GM23248 (cell line): Measurements from ENCODE around the gene GCG. TPM values are rescaled to one million over a fixed set of nuclear protein-coding genes. Genes with fewer than 3 reads are reported as not detected.

Experiments used
- DNase-seq: peaks from one replicate; pipeline ENCODE4 v3.0.0-alpha.2; 2015
- H2AFZ ChIP-seq: fragments of 200-600 bp; sonication (generic); 2 replicates; pipeline ENCODE4 v1.6.1; 2016; ENCODE audit warnings: antibody characterized with exemption
- H3F3A ChIP-seq: fragments of 200-600 bp; sonication (generic); 2 replicates; pipeline ENCODE4 v1.6.1; 2016; ENCODE audit warnings: mild to moderate bottlenecking, antibody characterized with exemption, mixed run types; ENCODE audit not compliant: insufficient read depth
- H3K27ac ChIP-seq: fragments of 200-600 bp; sonication (generic); 2 replicates; pipeline ENCODE4 v1.5.1; 2016; ENCODE audit warnings: mild to moderate bottlenecking
- H3K27me3 ChIP-seq: fragments of 200-600 bp; sonication (generic); replicated peaks from 2 replicates; pipeline ENCODE4 v1.6.1; 2016; ENCODE audit warnings: mild to moderate bottlenecking; ENCODE audit not compliant: insufficient read depth
- H3K36me3 ChIP-seq: fragments of 200-600 bp; sonication (generic); 2 replicates; pipeline ENCODE4 v1.6.1; 2016; ENCODE audit warnings: low read depth, mild to moderate bottlenecking
- H3K4me1 ChIP-seq: fragments of 200-600 bp; sonication (generic); 2 replicates; pipeline ENCODE4 v1.6.1; 2016; ENCODE audit warnings: mild to moderate bottlenecking; ENCODE audit not compliant: insufficient read depth
- H3K4me2 ChIP-seq: fragments of 200-600 bp; sonication (generic); one replicate; pipeline ENCODE4 v1.6.1; 2016; ENCODE audit warnings: mild to moderate bottlenecking; ENCODE audit not compliant: unreplicated experiment
- H3K4me3 ChIP-seq: fragments of 200-600 bp; sonication (generic); 2 replicates; pipeline ENCODE4 v1.5.1; 2016; ENCODE audit warnings: mild to moderate bottlenecking
- H3K79me2 ChIP-seq: fragments of 200-600 bp; sonication (generic); 2 replicates; pipeline ENCODE4 v1.6.1; 2016; ENCODE audit warnings: mild to moderate bottlenecking; ENCODE audit not compliant: insufficient read depth
- H3K9ac ChIP-seq: fragments of 200-600 bp; sonication (generic); 2 replicates; pipeline ENCODE4 v1.6.1; 2016; ENCODE audit warnings: mild to moderate bottlenecking
- H3K9me2 ChIP-seq: fragments of 200-600 bp; sonication (generic); 2 replicates; pipeline ENCODE4 v1.6.1; 2016; ENCODE audit warnings: mixed run types, mild to moderate bottlenecking, moderate library complexity; ENCODE audit not compliant: insufficient read depth
- H3K9me3 ChIP-seq: fragments of 200-600 bp; sonication (generic); one replicate; pipeline ENCODE4 v1.6.1; 2017; ENCODE audit warnings: low read depth
- H4K20me1 ChIP-seq: fragments of 200-600 bp; sonication (generic); 2 replicates; pipeline ENCODE4 v1.6.0; 2016; ENCODE audit not compliant: insufficient read depth
- EZH2 ChIP-seq: fragments of 200-600 bp; sonication (generic); IDR thresholded peaks from 2 replicates; pipeline ENCODE4 v1.6.1; 2018; ENCODE audit warnings: antibody characterized with exemption, mild to moderate bottlenecking; ENCODE audit not compliant: insufficient read depth, poor library complexity, severe bottlenecking
- EZH2phosphoT487 ChIP-seq: fragments of 200-600 bp; sonication (generic); IDR thresholded peaks from 2 replicates; pipeline ENCODE4 v1.6.1; 2018; ENCODE audit warnings: antibody characterized with exemption, moderate library complexity, mild to moderate bottlenecking, low read depth; ENCODE audit not compliant: insufficient read depth
- WGBS, 2 experiments: methylation state at CpG; one replicate each; pipeline ENCODE4 v1.1.6; 2015 to 2017; ENCODE audit warnings: low lambda C conversion rate in 2 of 2, low coverage in 1 of 2; ENCODE audit errors: missing lambda C conversion rate in 2 of 2; 5-methylcytosine and 5-hydroxymethylcytosine counted together
- in situ Hi-C: fragments of 300-500 bp; cut with MboI; formaldehyde crosslinking; loops from 2 replicates; pipeline ENCODE4 v1.15.0; 2020
- polyA plus RNA-seq: library from polyadenylated mRNA; unstranded; fragments of >200 nt; fragmentation: Nextera tagmentation; extraction: Ambion mirVana; gene quantifications from 2 replicates; pipeline ENCODE4 v1.2.1, GENCODE V29; 2016
- total RNA-seq: library from RNA; depleted of rRNA; stranded (reverse); fragments of >200 nt; shearing (Covaris generic); gene quantifications from 2 replicates; pipeline ENCODE4 v1.2.3, GENCODE V29; 2014

Gene GCG
- total and polyA plus RNA-seq, 2 experiments from 2014 or later: not detected

- Histone ChIP-seq H3K79me2 (no peaks in the 10 kb centered on the region), H3K4me1 (peaks cover 16% of the 10 kb centered on the region), H3K9me2 (no peaks in the 10 kb centered on the region), H3K4me3 (no peak overlapping the region), H4K20me1 (no peaks in the 10 kb centered on the region), H3K27me3 (no peaks in the 10 kb centered on the region), H3K9ac (no peak overlapping the region), H2AFZ (no peak overlapping the region), H3K9me3 (no peaks in the 10 kb centered on the region), H3F3A (peaks cover 8% of the 10 kb centered on the region), H3K36me3 (no peaks in the 10 kb centered on the region), H3K27ac (no peak overlapping the region), H3K4me2 (no peak overlapping the region)
- in situ Hi-C loops: loop anchor here (10.0 kb wide), 1 partner anchor 107 kb away; no protein-coding TSS in a partner anchor
- 86% methylated on average over 5 of the region's 5 CpGs for WGBS, 2 experiments
- TF ChIP-seq EZH2: no peak
- no peak for TF ChIP-seq EZH2phosphoT487
- no peak for DNase-seq
Observed at GRCh38 chr2:162111958-162112850, 39.8 kb downstream of the GCG start.

- TF ChIP-seq EZH2phosphoT487 (no peak), EZH2 (no peak)
- in situ Hi-C loops: no loop called here
Observed at GRCh38 chr2:162107361-162107901, 44.6 kb downstream of the GCG start.

GRCh38 chr2:162106746-162107145 is 45.3 kb downstream of the GCG start:
- Histone ChIP-seq H3K27me3 (no peaks in the 10 kb centered on the region), H3K36me3 (no peaks in the 10 kb centered on the region), H3K4me2 (no peak overlapping the region), H4K20me1 (no peaks in the 10 kb centered on the region), H3F3A (peaks cover 3% of the 10 kb centered on the region; the same call in 1 of the 2 replicates), H3K9me2 (no peaks in the 10 kb centered on the region), H3K4me3 (no peak overlapping the region), H3K9me3 (no peaks in the 10 kb centered on the region), H3K9ac (no peak overlapping the region), H3K79me2 (no peaks in the 10 kb centered on the region), H3K4me1 (peaks cover 10% of the 10 kb centered on the region; the same call in 1 of the 2 replicates), H2AFZ (no peak overlapping the region), H3K27ac (peak overlapping the region; percentile 9; the same call in 1 of the 2 replicates)
- in situ Hi-C loops: no loop called here
- 94 to 95% methylated on average over 1 of the region's 1 CpG for WGBS, 2 experiments
- DNase-seq: no peak
- TF ChIP-seq EZH2phosphoT487 (no peak), EZH2 (no peak)

More at GRCh38 chr2:162107361-162107901, 44.6 kb downstream of the GCG start:
- Histone ChIP-seq H2AFZ (no peak overlapping the region), H3K4me1 (peaks cover 10% of the 10 kb centered on the region; the same call in 1 of the 2 replicates), H3K9me3 (no peaks in the 10 kb centered on the region), H4K20me1 (no peaks in the 10 kb centered on the region), H3F3A (peaks cover 3% of the 10 kb centered on the region; the same call in 1 of the 2 replicates), H3K79me2 (no peaks in the 10 kb centered on the region), H3K27ac (no peak overlapping the region), H3K9me2 (no peaks in the 10 kb centered on the region), H3K4me2 (no peak overlapping the region), H3K27me3 (no peaks in the 10 kb centered on the region), H3K36me3 (no peaks in the 10 kb centered on the region), H3K4me3 (no peak overlapping the region), H3K9ac (no peak overlapping the region)
- no peak for DNase-seq
- 96 to 97% methylated on average over 4 of the region's 4 CpGs for WGBS, 2 experiments

GRCh38 chr2:162106146-162106551 is 45.9 kb downstream of the GCG start:
- Histone ChIP-seq H3F3A (peaks cover 3% of the 10 kb centered on the region; the same call in 1 of the 2 replicates), H2AFZ (no peak overlapping the region), H3K9ac (no peak overlapping the region), H3K27ac (peak overlapping the region; percentile 9; the same call in 1 of the 2 replicates), H3K4me3 (no peak overlapping the region), H3K36me3 (no peaks in the 10 kb centered on the region), H3K4me1 (peaks cover 10% of the 10 kb centered on the region; the same call in 1 of the 2 replicates), H3K27me3 (no peaks in the 10 kb centered on the region), H3K4me2 (peak overlapping the region; percentile 38), H3K9me3 (no peaks in the 10 kb centered on the region), H3K9me2 (no peaks in the 10 kb centered on the region), H4K20me1 (no peaks in the 10 kb centered on the region), H3K79me2 (no peaks in the 10 kb centered on the region)
- WGBS, 2 experiments: 19% methylated on average over 3 of the region's 3 CpGs
- no peak for TF ChIP-seq EZH2
- 0 out of 2 replicates have a peak, but pooled peaks have one; percentile 60 for TF ChIP-seq EZH2phosphoT487
- peak; percentile 63 for DNase-seq
- in situ Hi-C loops: no loop called here
